Measurements from ENCODE around the gene STARD13. TPM values are rescaled to one million over a fixed set of nuclear protein-coding genes. Genes with fewer than 3 reads are reported as not detected.

The STARD13 gene
- polyA plus RNA-seq, 4 donors: 22.3 to 27.8 (median 24.3) TPM

GRCh38 chr13:33310245-33311038 is 24.9 kb upstream of the STARD13 start:
- no peak for DNase-seq (ENCODE audit: low read depth in 4 of 4, low spot score in 2 of 4)

GRCh38 chr13:33308863-33309262 is 23.3 kb upstream of the STARD13 start:
- no peak for DNase-seq (ENCODE audit: low read depth in 4 of 4, low spot score in 2 of 4)

GRCh38 chr13:33307843-33308242 is 22.3 kb upstream of the STARD13 start:
- DNase-seq (ENCODE audit: low read depth in 4 of 4, low spot score in 2 of 4): no peak

GRCh38 chr13:33303855-33304597 is 18.5 kb upstream of the STARD13 start:
- no peak for DNase-seq (ENCODE audit: low read depth in 4 of 4, low spot score in 2 of 4)

- DNase-seq (ENCODE audit: low read depth in 4 of 4, low spot score in 2 of 4): no peak
Measured at GRCh38 chr13:33299626-33300025, 14.1 kb upstream of the STARD13 start.

GRCh38 chr13:33296793-33297425 is 11.4 kb upstream of the STARD13 start:
- no peak for DNase-seq (ENCODE audit: low read depth in 4 of 4, low spot score in 2 of 4)

- no peak for DNase-seq (ENCODE audit: low read depth in 4 of 4, low spot score in 2 of 4)
Measured at GRCh38 chr13:33292712-33293111, 7.2 kb upstream of the STARD13 start.

- no peak for DNase-seq (ENCODE audit: low read depth in 4 of 4, low spot score in 2 of 4)
Measured at GRCh38 chr13:33290421-33290965, 4.9 kb upstream of the STARD13 start.

GRCh38 chr13:33289966-33290365 is 4.4 kb upstream of the STARD13 start:
- no peak for DNase-seq (ENCODE audit: low read depth in 4 of 4, low spot score in 2 of 4)

GRCh38 chr13:33287142-33287882 is 1.8 kb upstream of the STARD13 start:
- DNase-seq (ENCODE audit: low read depth in 4 of 4, low spot score in 2 of 4): no peak

GRCh38 chr13:33286128-33286527 is 573 bp upstream of the STARD13 start:
- no peak for DNase-seq (ENCODE audit: low read depth in 4 of 4, low spot score in 2 of 4)

GRCh38 chr13:33284916-33285315 is 639 bp downstream of the STARD13 start:
- DNase-seq (ENCODE audit: low read depth in 4 of 4, low spot score in 2 of 4): no peak

- no peak for DNase-seq (ENCODE audit: low read depth in 4 of 4, low spot score in 2 of 4)
Measured at GRCh38 chr13:33284031-33284430, 1.5 kb downstream of the STARD13 start.

GRCh38 chr13:33283195-33283911 is 2.2 kb downstream of the STARD13 start:
- DNase-seq (ENCODE audit: low read depth in 4 of 4, low spot score in 2 of 4): no peak

- DNase-seq (ENCODE audit: low read depth in 4 of 4, low spot score in 2 of 4): no peak
Measured at GRCh38 chr13:33281951-33282595, 3.5 kb downstream of the STARD13 start.

- DNase-seq (ENCODE audit: low read depth in 4 of 4, low spot score in 2 of 4): no peak
Measured at GRCh38 chr13:33280923-33281322, 4.6 kb downstream of the STARD13 start.

- no peak for DNase-seq (ENCODE audit: low read depth in 4 of 4, low spot score in 2 of 4)
Measured at GRCh38 chr13:33280279-33280905, 5.2 kb downstream of the STARD13 start.

- DNase-seq (ENCODE audit: low read depth in 4 of 4, low spot score in 2 of 4): no peak
Measured at GRCh38 chr13:33279414-33280278, 5.9 kb downstream of the STARD13 start.
